Erythroblast (primary cell): Measurements from ENCODE around the gene INS.

Experiments
- DNase-seq, 2 experiments: peaks; one replicate each; lab custom pipeline; 2025; lab: John Stamatoyannopoulos, UW
- GATA1 ChIP-seq: IDR thresholded peaks from 2 replicates; pipeline ENCODE4 v1.6.1; 2011; ENCODE audit warnings: low read depth, mild to moderate bottlenecking, control low read depth, low read length, moderate library complexity
- POLR2A ChIP-seq: IDR thresholded peaks from 2 replicates; pipeline ENCODE4 v1.6.1; 2011; ENCODE audit warnings: mild to moderate bottlenecking, low read length

The INS gene

GRCh38 chr11:2143799-2144543 lies 17.0 kb downstream of the INS start:
- DNase-seq, result no peak
- TF ChIP-seq POLR2A, result no peak

- TF ChIP-seq GATA1, result no peak
- TF ChIP-seq POLR2A, result no peak
- DNase-seq, result no peak
Measured at GRCh38 chr11:2143477-2143798, 17.6 kb downstream of the INS start.

DNA sequence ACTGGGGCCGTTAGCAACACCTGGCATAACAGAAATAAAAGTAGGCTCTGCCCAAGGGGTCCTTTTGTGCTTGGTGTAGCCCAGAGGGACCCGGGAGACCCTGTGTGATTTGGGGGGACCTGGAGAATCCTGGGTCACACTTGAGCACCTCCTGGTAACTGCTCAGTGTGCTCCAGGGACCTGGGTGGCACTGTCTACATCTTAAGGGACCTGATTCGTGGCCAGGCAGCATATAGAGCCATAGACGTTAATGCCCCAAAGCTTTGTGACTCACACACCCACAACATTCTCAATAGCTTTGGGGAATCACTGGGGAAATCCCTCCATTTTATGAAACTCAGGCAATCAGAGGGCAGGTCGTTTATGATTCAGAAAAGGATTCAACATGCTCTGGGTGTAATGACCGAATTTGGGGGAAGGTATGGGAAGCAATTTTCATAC lies 18.2 kb downstream of the INS start:
- no peak for TF ChIP-seq GATA1
- TF ChIP-seq POLR2A, result no peak
- no peak for DNase-seq

- DNase-seq, result no peak
- no peak for TF ChIP-seq GATA1
- no peak for TF ChIP-seq POLR2A
Measured at GRCh38 chr11:2142300-2142759, 18.7 kb downstream of the INS start.

DNA sequence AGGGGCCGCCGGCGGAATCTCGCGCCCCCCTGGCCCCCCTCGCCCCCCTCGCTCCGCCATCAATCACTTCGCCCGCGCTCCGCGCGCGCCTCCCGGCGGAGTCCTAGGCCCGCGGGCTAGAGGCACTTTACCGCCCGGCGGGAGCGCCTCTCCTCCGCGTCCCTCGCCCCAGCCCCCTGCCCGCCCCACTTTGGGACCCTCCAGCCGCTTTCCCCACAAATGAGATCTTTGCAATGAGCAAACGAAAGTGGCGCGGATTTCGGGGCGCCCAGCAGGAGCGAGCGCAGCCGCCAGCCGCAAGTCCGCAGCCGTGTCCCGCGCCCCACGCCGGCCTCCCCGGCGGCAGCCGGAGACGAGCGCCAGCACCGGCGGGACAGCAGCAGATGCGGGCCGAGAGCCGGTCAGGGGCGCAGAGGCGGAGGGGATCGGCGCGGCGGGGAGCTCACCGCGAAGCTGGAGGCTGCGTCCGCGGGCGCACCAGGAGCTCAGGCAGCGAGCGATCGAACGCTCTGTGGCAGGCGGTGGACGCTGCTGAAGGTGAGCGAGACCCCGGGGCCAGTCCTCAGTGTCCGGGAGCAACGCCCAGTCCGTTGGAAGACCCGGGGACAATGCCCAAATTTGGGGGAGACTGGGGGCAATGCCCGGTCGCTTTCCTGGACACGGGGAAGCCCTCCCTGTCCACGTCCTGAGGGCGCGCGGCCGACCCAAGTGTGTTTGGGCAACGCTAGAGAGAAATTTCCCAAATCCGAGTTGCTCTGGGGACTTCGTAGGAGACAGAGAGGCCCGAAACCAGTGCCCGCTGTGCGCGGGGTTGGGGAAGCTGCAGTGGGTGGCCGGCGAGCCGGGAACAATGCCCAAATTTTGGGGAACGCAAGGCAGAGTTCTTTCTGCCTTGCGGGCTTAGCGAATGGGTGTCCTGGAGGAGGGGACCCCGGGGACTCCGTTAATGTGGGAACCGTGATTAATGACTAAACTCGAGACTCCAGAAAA lies 20.3 kb downstream of the INS start:
- no peak for TF ChIP-seq GATA1
- no peak for TF ChIP-seq POLR2A
- no peak for DNase-seq

DNA sequence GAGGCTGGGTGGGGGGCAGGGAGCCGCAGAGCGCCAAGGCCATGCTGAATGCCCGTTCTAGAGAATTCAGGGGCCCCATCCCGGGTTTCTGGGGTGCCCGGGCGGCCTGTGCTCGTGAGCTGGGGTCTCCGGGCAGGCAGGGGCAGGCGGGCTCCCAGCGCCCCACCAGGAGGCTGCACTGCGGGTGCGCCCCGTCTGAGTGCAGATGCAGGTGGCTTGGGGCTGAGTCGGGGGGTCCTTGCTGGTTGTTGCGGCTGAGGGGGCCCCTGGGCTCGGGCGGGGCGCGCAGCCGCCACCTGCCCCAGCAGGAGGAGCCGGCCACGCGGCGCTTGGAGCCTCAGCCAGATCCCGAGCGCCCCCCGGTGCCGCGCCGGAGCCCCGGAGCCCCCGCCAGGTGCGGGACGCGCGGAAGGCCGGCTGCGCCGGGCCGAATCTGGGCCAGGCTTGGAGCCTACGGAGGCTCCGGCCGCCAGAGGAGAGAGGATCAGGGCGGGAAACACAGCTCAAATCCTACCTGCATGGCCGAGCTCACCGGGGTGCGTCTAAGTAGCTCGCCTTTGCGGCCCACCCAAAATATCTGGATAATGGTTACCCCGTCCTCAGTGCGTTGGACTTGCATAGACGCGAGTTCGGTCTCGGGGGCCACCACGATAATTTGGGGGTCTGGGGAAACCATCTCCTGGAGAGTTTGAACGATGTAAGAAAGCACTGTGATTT lies 21.2 kb downstream of the INS start:
- no peak for DNase-seq
- TF ChIP-seq POLR2A, result no peak
- no peak for TF ChIP-seq GATA1

DNA sequence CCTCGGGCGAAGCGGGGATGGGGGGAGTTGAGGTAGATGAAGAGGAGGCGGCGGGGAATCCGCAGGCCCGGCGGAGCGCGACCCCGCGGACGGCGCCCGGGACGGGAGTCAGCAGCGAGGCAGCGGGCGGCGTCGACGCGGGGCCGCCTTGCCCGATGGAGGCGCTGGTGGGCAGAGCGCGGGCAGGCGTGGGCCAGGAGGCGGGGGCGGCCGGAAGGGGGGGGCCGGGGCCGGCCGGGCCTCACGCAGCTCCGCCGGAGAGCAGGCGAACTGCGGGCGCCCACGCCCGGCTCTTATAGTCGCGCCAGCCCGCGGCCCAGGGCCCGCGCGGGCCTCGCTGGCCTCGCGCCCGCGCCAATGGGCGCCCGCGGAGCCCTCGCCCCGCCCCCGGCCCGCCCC lies 21.9 kb downstream of the INS start, which contains the start of gene IGF2:
TSS of gene IGF2 (minus strand) at position 267 of the 399 bp plus-strand sequence. CDS start 3,866 bp downstream, outside the sequence.
- DNase-seq, result no peak
- no peak for TF ChIP-seq GATA1
- TF ChIP-seq POLR2A, result no peak

GRCh38 chr11:2138431-2139122 lies 22.4 kb downstream of the INS start:
- DNase-seq, result no peak
- no peak for TF ChIP-seq POLR2A
- TF ChIP-seq GATA1, result no peak

DNA sequence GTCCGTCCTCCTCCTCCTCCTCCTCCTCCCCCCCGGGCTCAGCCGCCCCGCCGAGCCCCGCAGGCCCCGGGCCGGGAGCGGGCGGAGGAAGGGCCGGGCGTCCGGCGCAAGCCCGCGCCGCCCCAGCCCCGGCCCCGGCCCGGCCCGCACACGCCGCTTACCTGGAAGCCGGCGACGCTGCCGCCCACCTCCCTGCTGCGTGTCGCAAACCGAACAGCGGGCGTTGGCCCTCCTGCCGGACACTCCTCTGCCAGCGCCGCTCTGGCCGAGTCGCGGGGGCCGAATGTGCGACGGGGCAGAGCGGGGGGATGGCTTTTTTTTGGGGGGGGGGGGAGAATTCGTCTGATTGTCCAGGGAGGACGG lies 23.0 kb downstream of the INS start:
- TF ChIP-seq GATA1, result no peak
- no peak for TF ChIP-seq POLR2A
- DNase-seq, result no peak

DNA sequence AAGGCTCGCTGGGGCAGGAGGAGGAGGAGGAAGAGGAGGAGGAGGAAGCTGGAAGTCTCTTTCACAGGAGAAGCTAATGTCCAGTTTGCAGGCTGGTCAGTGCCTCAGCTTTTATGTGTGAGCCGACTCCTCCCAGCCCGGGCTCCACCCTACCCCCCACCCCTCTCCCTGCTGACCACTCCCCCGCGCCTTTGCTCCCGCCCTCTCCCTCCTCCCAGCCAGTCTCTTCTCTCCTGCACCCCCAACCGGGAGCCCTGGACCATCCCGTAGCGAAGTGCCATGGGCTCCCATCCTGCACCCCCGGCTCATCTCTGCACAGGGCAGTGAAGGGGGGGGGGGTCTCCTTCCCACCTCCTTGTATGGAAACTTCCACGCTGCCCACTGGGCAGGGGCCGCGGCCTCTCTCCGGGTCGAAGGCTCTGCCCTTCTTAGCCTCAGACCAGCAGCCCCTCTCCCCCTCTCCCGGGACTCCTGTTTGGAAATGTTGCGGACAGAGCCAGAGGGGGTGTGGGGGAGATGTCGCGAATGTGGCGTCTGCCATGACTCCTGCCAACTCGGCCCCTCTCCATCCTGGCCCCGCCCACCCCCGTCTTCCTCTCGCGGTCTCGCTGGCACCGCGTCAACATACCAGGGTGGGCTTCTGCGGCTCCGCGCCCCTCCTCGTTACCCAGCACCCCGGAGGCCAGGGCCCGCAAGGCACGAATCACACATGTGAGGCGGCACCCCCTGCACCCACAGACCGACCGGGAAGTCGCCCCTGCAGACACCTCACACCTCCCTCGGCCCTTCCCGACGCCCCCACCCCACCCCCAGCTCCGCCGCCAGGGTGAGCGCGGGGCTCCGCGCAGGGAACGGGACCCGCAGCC lies 23.6 kb downstream of the INS start:
- DNase-seq, result no peak

GRCh38 chr11:2136952-2137201 lies 24.1 kb downstream of the INS start:
- DNase-seq, result no peak
- TF ChIP-seq GATA1 (no peak), POLR2A (no peak)

More for the DNA sequence above, 23.6 kb downstream of the INS start:
- TF ChIP-seq POLR2A (no peak), GATA1 (no peak)

- no peak for DNase-seq
- no peak for TF ChIP-seq POLR2A
- no peak for TF ChIP-seq GATA1
Measured at GRCh38 chr11:2136209-2136951, 24.6 kb downstream of the INS start.
